Measurements from ENCODE around the gene F13B.
"Not testable (repeated sequence)": the region's sequence is repeated elsewhere in the genome, so short reads cannot be mapped to it uniquely, and the experiment has no call there.

F13B gene

GRCh38 chr1:197099444-197099843 lies 32.4 kb upstream of the F13B start:
- Histone ChIP-seq H3K9me3 (replicated peaks; ENCODE audit: insufficient read depth, low read length) (no peaks in the 10 kb centered on the region), H3K36me3 (replicated peaks; ENCODE audit: insufficient read depth, low read length) (peaks cover 5% of the 10 kb centered on the region; the same call in 1 of the 2 replicates), H3K27me3 (replicated peaks; ENCODE audit: insufficient read depth, low read length) (no peaks in the 10 kb centered on the region), H3K4me3 (ENCODE audit: low read length) (no peak overlapping the region), H3K4me1 (ENCODE audit: low read length) (no peaks in the 10 kb centered on the region), H3K9me2 (replicated peaks; ENCODE audit: insufficient read depth, low read length) (no peaks in the 10 kb centered on the region), H3K4me2 (ENCODE audit: low read depth, low read length) (no peak overlapping the region), H3K9ac (ENCODE audit: low read length) (no peak overlapping the region), H4K20me1 (ENCODE audit: insufficient read depth, low read length) (no peaks in the 10 kb centered on the region), H3F3A (ENCODE audit: insufficient read depth, low read length) (no peaks in the 10 kb centered on the region), H3K27ac (ENCODE audit: low read length) (no peak overlapping the region), H3K79me2 (ENCODE audit: low read length) (no peaks in the 10 kb centered on the region), H2AFZ (ENCODE audit: low read length) (no peak overlapping the region)
- no peak for TF ChIP-seq EZH2phosphoT487 (IDR thresholded peaks at IDR 0.05; ENCODE audit: low read length)
- TF ChIP-seq EZH2 (optimal IDR thresholded peaks at IDR 0.05; ENCODE audit: low read depth, low read length) = no peak
- no peak for TF ChIP-seq CTCF (IDR thresholded peaks at IDR 0.05; ENCODE audit: low read length)
- DNase-seq = no peak

GRCh38 chr1:197096971-197097370 lies 29.9 kb upstream of the F13B start:
- not testable (repeated sequence) for H2AFZ ChIP-seq (ENCODE audit: low read length); DNase-seq; H3K27me3 ChIP-seq (replicated peaks; ENCODE audit: insufficient read depth, low read length); H3K4me1 ChIP-seq (ENCODE audit: low read length); H4K20me1 ChIP-seq (ENCODE audit: insufficient read depth, low read length); H3K4me2 ChIP-seq (ENCODE audit: low read depth, low read length); H3K79me2 ChIP-seq (ENCODE audit: low read length); H3K36me3 ChIP-seq (replicated peaks; ENCODE audit: insufficient read depth, low read length); H3K4me3 ChIP-seq (ENCODE audit: low read length); H3K9ac ChIP-seq (ENCODE audit: low read length); H3K27ac ChIP-seq (ENCODE audit: low read length); H3K9me3 ChIP-seq (replicated peaks; ENCODE audit: insufficient read depth, low read length); H3F3A ChIP-seq (ENCODE audit: insufficient read depth, low read length); H3K9me2 ChIP-seq (replicated peaks; ENCODE audit: insufficient read depth, low read length)

DNA sequence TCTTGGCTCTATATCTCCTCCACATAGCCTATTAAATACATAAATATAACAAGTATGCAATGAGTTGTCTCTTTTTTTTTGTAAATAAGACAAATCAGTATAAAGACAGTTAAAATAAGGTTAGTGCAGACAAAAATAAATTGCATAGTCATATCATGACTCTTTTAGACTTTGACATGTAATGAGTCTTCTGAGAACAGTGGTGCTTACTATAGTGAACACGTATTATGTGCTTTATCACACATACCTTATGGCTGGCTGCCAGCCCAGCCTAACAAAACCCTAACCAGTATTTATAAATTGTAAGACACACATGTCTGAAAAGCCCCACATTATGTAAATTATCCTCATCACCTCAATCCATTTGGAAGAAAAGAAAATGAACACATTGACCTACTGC lies 29.1 kb upstream of the F13B start:
- no peak overlapping the region for H2AFZ ChIP-seq (ENCODE audit: low read length)
- H3K27ac ChIP-seq (ENCODE audit: low read length) = no peak overlapping the region
- no peaks in the 10 kb centered on the region for H3K9me2 ChIP-seq (replicated peaks; ENCODE audit: insufficient read depth, low read length)
- TF ChIP-seq CTCF (IDR thresholded peaks at IDR 0.05; ENCODE audit: low read length) (no peak), EZH2phosphoT487 (IDR thresholded peaks at IDR 0.05; ENCODE audit: low read length) (no peak), EZH2 (optimal IDR thresholded peaks at IDR 0.05; ENCODE audit: low read depth, low read length) (no peak)
- H3K9ac ChIP-seq (ENCODE audit: low read length) = no peak overlapping the region
- no peak overlapping the region for H3K4me3 ChIP-seq (ENCODE audit: low read length)
- DNase-seq = no peak
- H3K36me3 ChIP-seq (replicated peaks; ENCODE audit: insufficient read depth, low read length) = peaks cover 5% of the 10 kb centered on the region; the same call in 1 of the 2 replicates
- no peaks in the 10 kb centered on the region for H3K4me1 ChIP-seq (ENCODE audit: low read length)
- no peaks in the 10 kb centered on the region for H3K79me2 ChIP-seq (ENCODE audit: low read length)
- H4K20me1 ChIP-seq (ENCODE audit: insufficient read depth, low read length) = no peaks in the 10 kb centered on the region
- H3K9me3 ChIP-seq (replicated peaks; ENCODE audit: insufficient read depth, low read length) = no peaks in the 10 kb centered on the region
- H3K4me2 ChIP-seq (ENCODE audit: low read depth, low read length) = no peak overlapping the region
- H3F3A ChIP-seq (ENCODE audit: insufficient read depth, low read length) = no peaks in the 10 kb centered on the region
- H3K27me3 ChIP-seq (replicated peaks; ENCODE audit: insufficient read depth, low read length) = no peaks in the 10 kb centered on the region

DNA sequence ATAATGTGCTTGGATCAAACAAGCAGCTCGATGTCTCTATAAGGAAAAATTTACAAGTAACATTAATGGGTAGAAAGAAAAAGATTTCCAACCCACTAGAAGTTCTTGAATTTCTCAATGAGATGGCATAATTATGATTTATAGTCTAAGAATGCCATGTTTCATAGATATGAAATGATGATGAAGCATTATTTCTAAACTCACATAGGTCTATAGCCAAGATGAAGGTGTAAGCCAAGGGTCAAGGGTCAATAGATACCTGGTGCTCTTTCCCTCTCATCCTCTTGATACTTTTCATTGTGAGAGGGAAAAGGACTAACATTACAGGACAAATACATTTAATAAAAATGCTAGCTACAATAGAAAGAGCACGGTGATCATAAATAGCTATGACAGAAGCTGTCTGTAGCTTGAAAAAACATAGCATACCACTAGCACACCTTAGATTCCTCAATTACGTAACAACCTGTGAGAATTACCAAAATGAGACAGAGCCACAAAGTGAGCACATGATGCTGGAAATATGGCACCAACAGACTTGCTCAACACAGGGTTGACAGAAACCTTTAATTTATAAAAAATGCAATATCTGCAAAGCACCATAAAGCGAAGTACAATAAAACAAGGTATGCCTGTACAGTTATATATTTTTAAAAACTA lies 26.3 kb upstream of the F13B start:
- DNase-seq = no peak
- H2AFZ ChIP-seq (ENCODE audit: low read length) = no peak overlapping the region
- H3K79me2 ChIP-seq (ENCODE audit: low read length) = no peaks in the 10 kb centered on the region
- no peak overlapping the region for H3K4me3 ChIP-seq (ENCODE audit: low read length)
- H3K4me2 ChIP-seq (ENCODE audit: low read depth, low read length) = no peak overlapping the region
- H3K9ac ChIP-seq (ENCODE audit: low read length) = no peak overlapping the region
- H3F3A ChIP-seq (ENCODE audit: insufficient read depth, low read length) = no peaks in the 10 kb centered on the region
- no peak overlapping the region for H3K27ac ChIP-seq (ENCODE audit: low read length)
- H3K27me3 ChIP-seq (replicated peaks; ENCODE audit: insufficient read depth, low read length) = no peaks in the 10 kb centered on the region
- no peaks in the 10 kb centered on the region for H3K4me1 ChIP-seq (ENCODE audit: low read length)
- H3K9me2 ChIP-seq (replicated peaks; ENCODE audit: insufficient read depth, low read length) = no peaks in the 10 kb centered on the region
- H4K20me1 ChIP-seq (ENCODE audit: insufficient read depth, low read length) = no peaks in the 10 kb centered on the region
- no peak for TF ChIP-seq CTCF (IDR thresholded peaks at IDR 0.05; ENCODE audit: low read length)
- TF ChIP-seq EZH2phosphoT487 (IDR thresholded peaks at IDR 0.05; ENCODE audit: low read length) = no peak
- no peak for TF ChIP-seq EZH2 (optimal IDR thresholded peaks at IDR 0.05; ENCODE audit: low read depth, low read length)
- H3K36me3 ChIP-seq (replicated peaks; ENCODE audit: insufficient read depth, low read length) = peaks cover 11% of the 10 kb centered on the region
- H3K9me3 ChIP-seq (replicated peaks; ENCODE audit: insufficient read depth, low read length) = no peaks in the 10 kb centered on the region
